Mucosa of descending colon (tissue), 3 donors: Measurements from ENCODE around the gene AGAP1. TPM values are rescaled to one million over a fixed set of nuclear protein-coding genes. Genes with fewer than 3 reads are reported as not detected.
A peak's percentile ranks its signal among the peaks of the same experiment; 100 is the strongest.
"Not testable (repeated sequence)": the region's sequence is repeated elsewhere in the genome, so short reads cannot be mapped to it uniquely, and the experiment has no call there.

Experiments used
- ATAC-seq: fragments of 200-7000 bp; cut with Tn5 transposase; one replicate; pipeline ENCODE4 v1.9.1; 2020; ENCODE audit warnings: mild to moderate bottlenecking, moderate library complexity
- DNase-seq, 3 donors: peaks; one replicate each; pipeline ENCODE4 v3.0.0-alpha.2; 2020
- H3K36me3 ChIP-seq: fragments of 200-600 bp; one replicate; pipeline ENCODE4 v1.8.0; 2021; ENCODE audit warnings: low read depth, mild to moderate bottlenecking
- H3K4me1 ChIP-seq: fragments of 200-600 bp; one replicate; pipeline ENCODE4 v1.8.0; 2021; ENCODE audit warnings: low read depth, mild to moderate bottlenecking
- H3K4me3 ChIP-seq: fragments of 200-600 bp; one replicate; pipeline ENCODE4 v1.8.0; 2021; ENCODE audit warnings: mild to moderate bottlenecking
- H3K9me3 ChIP-seq: fragments of 200-600 bp; one replicate; pipeline ENCODE4 v1.8.0; 2021; ENCODE audit warnings: mild to moderate bottlenecking
- intact Hi-C, 2 donors: fragments of 100-400 bp; cut with DNase I in 1 of 2; cut with micrococcal nuclease in 1 of 2; formaldehyde crosslinking; loops; one replicate each; pipeline versions ENCODE4 v1.11.0 to v1.11.1; 2022; cut with DNase I, micrococcal nuclease
- total RNA-seq, 3 donors: library from RNA; stranded (reverse); fragmentation: NEBNext Ultra II Directional in 2 of 3; extraction: Animal tissue kit (Norgen Biotek cat#: 25700) in 2 of 3; gene quantifications; one replicate each; pipeline versions ENCODE4 v1.2.1 to v1.2.4, GENCODE V29; 2021 to 2023
- TF ChIP-seq, protein P1 (sequence below): fragments of 200-600 bp; IDR thresholded peaks from one replicate; pipeline ENCODE4 v1.8.0; 2022; ENCODE audit warnings: antibody characterized with exemption, mild to moderate bottlenecking
- donor health status: DM: no; HTN: no; CAD: no; lungs with moderate emphysema.
- donor health status: DM: no; HTN: no; CAD: no.
- donor health status: DM: no; HTN: yes; CAD: no.

Gene AGAP1
- total RNA-seq, 3 donors from 2014 or later = 68.1 to 112 (median 88.9) TPM

DNA sequence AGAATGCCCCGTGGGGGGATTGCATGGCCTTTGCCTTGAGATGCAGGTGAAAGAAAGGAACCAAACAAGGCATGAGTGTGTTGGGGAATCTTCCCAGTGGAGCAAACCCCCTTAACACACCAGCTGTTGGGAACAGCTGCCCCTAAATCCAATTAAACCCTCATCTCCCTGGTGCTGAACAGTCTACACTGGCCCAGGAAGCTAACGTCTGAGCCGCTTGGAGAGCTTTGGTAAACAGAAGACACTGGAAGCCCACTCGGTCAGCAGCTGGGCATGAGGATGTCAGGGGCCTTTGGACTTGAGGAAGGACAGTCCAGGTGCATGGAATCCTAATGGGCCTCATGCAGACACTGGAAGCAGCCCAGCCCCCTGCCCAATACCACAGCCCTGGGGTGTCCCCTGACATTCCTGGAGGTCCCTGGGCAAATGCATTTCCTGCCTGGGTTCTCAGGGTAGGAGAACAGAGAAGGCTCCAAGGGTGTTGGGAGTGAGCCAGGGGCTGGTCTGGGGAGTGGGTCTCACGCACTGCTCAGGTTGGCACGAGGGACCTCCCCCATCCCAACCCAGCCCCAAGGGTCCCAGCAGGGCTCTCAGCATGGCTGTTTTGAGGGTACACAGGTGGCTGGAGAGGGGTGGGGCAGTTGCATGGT lies 636.6 kb downstream of the AGAP1 start:
- Histone ChIP-seq H3K4me1 (no peaks in the 10 kb centered on the region), H3K36me3 (no peaks in the 10 kb centered on the region), H3K4me3 (no peak overlapping the region), H3K9me3 (no peaks in the 10 kb centered on the region)
- DNase-seq = no peak
- intact Hi-C loops = no loop called here
- ATAC-seq = no peak
- TF ChIP-seq, protein P1, sequence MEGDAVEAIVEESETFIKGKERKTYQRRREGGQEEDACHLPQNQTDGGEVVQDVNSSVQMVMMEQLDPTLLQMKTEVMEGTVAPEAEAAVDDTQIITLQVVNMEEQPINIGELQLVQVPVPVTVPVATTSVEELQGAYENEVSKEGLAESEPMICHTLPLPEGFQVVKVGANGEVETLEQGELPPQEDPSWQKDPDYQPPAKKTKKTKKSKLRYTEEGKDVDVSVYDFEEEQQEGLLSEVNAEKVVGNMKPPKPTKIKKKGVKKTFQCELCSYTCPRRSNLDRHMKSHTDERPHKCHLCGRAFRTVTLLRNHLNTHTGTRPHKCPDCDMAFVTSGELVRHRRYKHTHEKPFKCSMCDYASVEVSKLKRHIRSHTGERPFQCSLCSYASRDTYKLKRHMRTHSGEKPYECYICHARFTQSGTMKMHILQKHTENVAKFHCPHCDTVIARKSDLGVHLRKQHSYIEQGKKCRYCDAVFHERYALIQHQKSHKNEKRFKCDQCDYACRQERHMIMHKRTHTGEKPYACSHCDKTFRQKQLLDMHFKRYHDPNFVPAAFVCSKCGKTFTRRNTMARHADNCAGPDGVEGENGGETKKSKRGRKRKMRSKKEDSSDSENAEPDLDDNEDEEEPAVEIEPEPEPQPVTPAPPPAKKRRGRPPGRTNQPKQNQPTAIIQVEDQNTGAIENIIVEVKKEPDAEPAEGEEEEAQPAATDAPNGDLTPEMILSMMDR = no peak

DNA sequence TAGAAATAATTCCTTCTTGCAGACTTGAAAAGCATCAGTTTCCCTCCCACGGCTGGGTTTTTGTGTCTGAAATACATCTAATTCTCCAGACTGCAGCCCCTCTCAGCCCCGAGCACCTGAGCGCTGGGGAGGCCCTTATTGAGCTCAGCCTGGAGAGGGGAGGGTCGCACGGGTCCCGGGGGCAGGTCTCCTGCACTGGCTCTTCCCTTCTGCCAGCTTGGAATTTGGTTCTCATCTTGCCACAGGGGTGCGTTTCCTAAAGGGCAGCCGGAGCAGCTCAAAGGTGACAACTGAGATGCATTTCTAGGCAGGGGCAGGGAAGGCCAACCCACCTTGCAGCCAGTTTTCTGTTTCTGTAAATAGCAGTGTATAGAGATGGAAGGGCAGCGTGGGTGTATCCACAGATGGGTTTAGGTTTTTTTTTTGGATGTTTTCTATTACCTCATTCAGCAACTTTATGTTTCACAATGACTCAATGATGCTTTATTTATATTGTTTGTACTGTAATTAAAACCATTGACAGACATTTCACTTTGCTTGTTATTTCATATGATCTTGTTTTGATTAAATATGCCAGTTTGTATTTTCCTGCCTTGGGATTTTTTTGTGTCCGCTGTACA lies 637.3 kb downstream of the AGAP1 start:
- intact Hi-C loops = no loop called here
- Histone ChIP-seq H3K9me3 (no peaks in the 10 kb centered on the region), H3K36me3 (no peaks in the 10 kb centered on the region), H3K4me3 (no peak overlapping the region), H3K4me1 (no peaks in the 10 kb centered on the region)
- no peak for DNase-seq
- TF ChIP-seq, protein P1 = no peak
- ATAC-seq = no peak

DNA sequence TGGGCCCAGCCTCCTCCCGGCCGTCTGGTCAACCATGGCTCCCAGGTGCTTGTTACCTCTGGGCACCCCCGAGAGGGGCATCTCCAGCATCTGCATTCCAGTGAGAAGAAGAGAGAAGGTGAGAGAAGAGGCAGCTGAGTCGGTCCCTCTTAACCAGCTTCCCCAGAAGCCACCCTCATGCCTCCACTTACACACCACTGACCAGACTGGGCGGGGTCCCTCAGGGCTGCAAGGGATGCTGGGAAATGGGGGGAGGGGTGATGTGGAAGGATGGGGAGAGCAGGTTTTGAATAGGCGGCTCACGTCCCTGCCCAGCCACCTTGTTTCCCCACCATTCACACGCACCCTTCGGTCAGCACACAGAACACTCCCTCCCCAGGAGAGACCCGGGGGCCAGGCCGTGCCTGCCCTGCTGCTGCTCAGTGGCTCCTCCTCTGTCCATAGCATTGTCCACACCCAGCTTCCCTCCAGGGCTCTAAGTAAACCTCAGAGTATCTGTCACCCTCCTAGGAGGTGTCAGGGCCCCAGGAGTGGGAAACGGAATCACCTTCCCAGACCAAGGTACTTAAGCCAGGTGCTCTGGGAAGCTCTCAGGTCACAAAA lies 639.7 kb downstream of the AGAP1 start:
- Histone ChIP-seq H3K9me3 (no peaks in the 10 kb centered on the region), H3K4me3 (no peak overlapping the region), H3K4me1 (no peaks in the 10 kb centered on the region), H3K36me3 (no peaks in the 10 kb centered on the region)
- TF ChIP-seq, protein P1 = no peak
- ATAC-seq = peak; percentile 31
- intact Hi-C loops = no loop called here
- no peak for DNase-seq

DNA sequence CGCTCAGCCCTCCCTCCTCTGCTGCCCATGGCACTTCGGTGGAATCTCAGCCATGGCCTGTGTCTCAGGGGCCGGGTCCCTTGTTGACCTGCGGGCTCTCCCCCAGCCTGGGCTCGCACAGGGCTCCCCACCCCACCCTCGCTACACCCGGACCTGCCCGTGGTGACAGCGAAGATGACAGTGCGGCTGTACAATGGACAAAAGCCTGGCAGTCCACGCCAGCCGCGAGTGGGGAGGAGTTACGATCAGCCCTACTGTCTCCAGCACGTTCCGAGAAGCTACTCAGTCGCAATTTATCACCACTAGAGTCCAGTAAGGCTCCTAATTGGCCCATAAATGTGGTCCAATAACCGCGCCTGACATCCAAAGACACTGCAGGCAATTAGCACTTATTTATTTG lies 642.7 kb downstream of the AGAP1 start:
- H3K4me1 ChIP-seq = no peaks in the 10 kb centered on the region
- no peaks in the 10 kb centered on the region for H3K36me3 ChIP-seq
- no peaks in the 10 kb centered on the region for H3K9me3 ChIP-seq
- TF ChIP-seq, protein P1 = no peak
- intact Hi-C loops = no loop called here
- DNase-seq (no peak), ATAC-seq (no peak)
- H3K4me3 ChIP-seq = no peak overlapping the region

DNA sequence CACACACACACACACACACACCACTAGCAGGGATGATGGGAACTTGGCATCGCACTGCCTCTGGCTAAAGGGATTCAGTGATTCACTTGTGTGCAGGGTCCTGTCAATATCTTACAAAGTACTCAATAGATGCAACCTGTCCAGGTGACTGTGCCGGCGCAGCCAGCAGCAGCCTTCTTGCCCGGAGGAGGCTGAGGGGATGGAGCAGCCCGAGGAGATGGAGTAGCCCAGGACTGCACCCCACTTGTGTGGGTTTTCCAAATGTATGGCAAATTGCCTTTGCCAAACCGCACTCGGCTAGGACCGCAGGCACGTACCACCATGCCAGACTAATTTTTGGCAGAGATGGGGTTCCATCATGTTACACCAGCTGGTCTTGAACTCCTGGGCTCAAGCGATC lies 643.2 kb downstream of the AGAP1 start:
- TF ChIP-seq, protein P1 = no peak
- no peaks in the 10 kb centered on the region for H3K9me3 ChIP-seq
- no peak overlapping the region for H3K4me3 ChIP-seq
- DNase-seq (no peak), ATAC-seq (no peak)
- no peaks in the 10 kb centered on the region for H3K4me1 ChIP-seq
- intact Hi-C loops = no loop called here
- H3K36me3 ChIP-seq = no peaks in the 10 kb centered on the region

DNA sequence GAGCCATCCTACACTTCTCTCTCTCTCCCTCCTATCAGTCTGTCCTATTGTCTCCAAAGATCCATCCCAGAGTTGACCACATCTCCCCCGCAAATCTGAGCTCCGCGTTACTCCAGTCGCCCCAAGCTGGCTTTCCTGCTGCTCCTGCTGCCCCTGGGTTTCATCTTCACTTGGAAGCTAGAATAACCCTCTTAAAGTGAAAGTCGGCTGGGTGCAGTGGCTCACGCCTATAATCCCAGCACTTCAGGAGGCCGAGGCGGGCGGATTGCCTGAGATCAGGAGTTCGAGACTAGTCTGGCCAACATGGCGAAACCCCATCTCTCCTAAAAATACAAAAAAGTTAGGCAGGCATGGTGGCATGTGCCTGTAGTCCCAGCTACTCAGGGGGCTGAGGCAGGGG lies 647.8 kb downstream of the AGAP1 start:
- intact Hi-C loops, H3K4me3 ChIP-seq, H3K36me3 ChIP-seq, H3K4me1 ChIP-seq, H3K9me3 ChIP-seq, DNase-seq, ATAC-seq: not testable (repeated sequence)
